Middle frontal gyrus (tissue), 1 donor: ENCODE data around the gene CCL18.
"Not testable (repeated sequence)": the region's sequence is repeated elsewhere in the genome, so short reads cannot be mapped to it uniquely, and the experiment has no call there.

Experiments used
- DNase-seq: peaks from one replicate; pipeline ENCODE4 v3.0.0-alpha.2; 2015; ENCODE audit warnings: low spot score; ENCODE audit errors: extremely low spot score

CCL18 gene, protein sequence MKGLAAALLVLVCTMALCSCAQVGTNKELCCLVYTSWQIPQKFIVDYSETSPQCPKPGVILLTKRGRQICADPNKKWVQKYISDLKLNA

GRCh38 chr17:36063786-36064541 is at the start of gene CCL18:
Gene CCL18 (plus strand): TSS chr17:36064272. CDS start chr17:36064343, 71 bp downstream.
- no peak for DNase-seq

DNA sequence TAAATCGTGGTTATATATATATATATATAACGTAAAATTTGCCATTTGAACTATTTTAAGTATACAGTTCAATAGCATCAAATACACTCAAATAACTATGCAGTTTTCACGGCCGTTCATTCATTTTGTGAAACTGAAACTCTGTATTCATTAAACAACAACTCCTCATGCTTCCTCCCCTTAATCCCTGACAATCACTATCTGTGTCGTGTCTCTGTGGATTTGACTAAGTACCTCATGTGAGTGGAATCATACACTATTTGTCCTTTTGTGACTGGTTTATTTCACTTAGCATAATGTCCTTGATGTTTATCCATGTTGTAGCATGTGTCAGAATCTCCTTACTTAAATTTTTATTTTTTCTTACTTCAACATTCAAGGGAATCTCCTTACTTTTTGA is 49.1 kb upstream of the CCL18 start:
- DNase-seq = no peak

GRCh38 chr17:36015895-36016294 is 48.2 kb upstream of the CCL18 start:
- not testable (repeated sequence) for DNase-seq

DNA sequence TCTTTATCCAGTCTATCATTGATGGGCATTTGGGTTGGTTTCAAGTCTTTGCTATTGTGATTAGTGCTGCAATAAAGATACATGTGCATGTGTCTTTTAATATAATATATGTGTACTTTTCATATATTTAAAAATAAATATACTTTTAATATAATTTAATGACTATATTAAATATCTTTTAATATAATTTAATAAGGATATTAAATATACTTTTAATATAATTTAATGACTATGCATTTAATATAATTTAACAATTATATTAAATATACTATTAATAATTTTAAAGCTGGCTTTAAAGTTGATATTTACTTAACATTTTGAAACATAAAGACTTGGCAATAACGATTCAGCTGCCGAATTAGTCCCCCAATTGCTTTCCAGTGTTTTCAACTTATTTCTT is 47.5 kb upstream of the CCL18 start:
- DNase-seq = no peak

GRCh38 chr17:36017799-36018198 is 46.3 kb upstream of the CCL18 start, which contains the start of gene CCL23:
Gene CCL23 (minus strand): TSS chr17:36017972. CDS start chr17:36017897, 75 bp downstream.
- no peak for DNase-seq

GRCh38 chr17:36019423-36019822 is 44.6 kb upstream of the CCL18 start:
- DNase-seq = no peak

- no peak for DNase-seq
These were observed 39.8 kb upstream of the CCL18 start for GRCh38 chr17:36024106-36024869.

- DNase-seq = no peak
These were observed 36.3 kb upstream of the CCL18 start for GRCh38 chr17:36027761-36028160.

GRCh38 chr17:36030956-36031355 is 33.1 kb upstream of the CCL18 start:
- DNase-seq = no peak

DNA sequence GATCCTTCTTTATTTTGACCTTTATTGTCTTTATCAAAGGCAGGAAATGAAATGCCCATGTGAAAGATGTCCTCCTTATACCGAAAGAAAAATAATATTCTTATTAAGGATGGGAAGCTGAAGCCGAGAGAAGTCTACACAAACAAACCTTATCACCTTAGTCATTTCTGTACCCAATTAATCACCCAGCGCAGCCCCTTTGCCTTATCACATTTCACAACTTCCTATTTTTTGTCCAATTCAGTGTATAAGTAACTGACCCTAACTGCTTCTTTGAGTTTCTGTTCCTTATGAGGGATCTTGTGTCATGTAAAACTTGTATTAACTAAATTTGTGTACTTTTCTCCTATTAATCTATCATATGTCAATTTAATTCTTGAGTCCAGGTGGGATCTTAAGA is 29.9 kb upstream of the CCL18 start:
- no peak for DNase-seq

DNA sequence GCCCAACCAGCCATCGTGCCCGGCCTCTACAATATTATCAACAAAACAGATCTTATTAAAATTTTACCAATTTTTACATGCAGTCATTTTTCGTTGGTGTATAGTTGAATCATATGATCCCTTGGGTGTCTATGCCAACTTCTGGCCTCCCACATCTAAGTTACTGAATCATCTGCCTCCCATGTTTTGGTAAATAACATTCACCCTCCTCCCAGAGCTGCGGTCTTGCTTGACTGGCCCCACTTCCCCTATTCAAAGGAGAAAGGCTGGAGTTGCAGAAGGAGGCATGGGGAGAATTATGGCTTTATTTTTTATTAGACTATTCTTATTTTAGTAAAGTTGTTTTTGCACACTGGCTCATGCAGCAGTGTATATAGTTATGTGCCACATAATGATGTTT is 27.8 kb upstream of the CCL18 start:
- DNase-seq = no peak

DNA sequence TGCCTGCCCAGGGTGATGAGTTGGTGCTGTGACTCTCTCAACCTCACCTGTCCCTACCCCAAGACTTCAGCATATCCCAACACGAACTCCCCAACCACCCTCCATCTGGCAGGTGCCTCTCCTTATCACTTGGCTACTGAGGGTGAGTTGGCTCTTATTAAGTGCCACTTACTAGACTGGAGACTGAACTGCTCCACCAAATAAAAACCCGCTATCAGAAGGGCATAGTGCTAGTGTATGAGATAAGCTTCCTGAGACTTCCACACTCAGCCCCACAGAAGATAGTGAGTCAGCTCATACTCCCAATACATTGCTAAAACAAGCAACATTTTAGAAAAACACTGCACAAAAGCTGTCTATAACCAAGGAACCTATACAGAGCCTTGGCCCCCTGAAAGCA is 16.0 kb upstream of the CCL18 start:
- no peak for DNase-seq

DNA sequence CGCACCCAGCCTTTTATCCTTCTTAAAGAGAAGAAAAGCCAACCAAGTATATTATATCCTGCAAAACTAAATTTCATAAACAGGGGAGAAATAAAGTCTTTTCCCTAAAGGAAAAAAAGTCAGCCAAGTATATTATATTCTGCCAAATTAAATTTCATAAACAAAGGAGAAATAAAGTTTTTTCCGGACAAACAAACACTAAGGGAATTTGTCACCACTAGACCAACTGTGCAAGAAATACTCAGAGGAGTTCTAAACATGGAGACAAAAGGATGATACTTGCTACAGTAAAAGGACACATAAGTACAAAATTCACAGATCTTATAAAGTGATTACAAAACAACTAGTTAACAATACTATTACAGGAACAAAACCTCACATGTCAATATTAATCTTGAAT is 14.4 kb upstream of the CCL18 start:
- no peak for DNase-seq

DNA sequence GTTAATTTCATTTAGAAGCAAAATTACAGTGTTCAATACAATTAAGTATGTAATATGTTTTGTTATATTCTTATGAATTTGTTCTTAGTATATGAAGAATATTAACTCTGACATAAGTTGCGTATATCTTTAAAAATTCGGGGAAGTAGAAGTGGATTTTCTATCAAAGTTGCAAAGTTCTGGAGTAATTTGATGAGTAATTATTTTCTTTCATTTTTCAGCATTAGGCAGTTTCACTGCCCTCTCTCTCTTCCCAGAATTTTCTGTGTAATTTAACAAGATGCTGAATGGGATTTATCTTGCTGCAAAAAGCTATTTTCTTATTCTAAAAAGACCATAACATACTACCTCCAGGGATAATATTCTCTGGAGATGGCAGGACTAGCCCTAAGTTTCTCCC is 8.9 kb upstream of the CCL18 start:
- DNase-seq = no peak

- no peak for DNase-seq
These were observed 8.1 kb upstream of the CCL18 start for GRCh38 chr17:36055921-36056520.

DNA sequence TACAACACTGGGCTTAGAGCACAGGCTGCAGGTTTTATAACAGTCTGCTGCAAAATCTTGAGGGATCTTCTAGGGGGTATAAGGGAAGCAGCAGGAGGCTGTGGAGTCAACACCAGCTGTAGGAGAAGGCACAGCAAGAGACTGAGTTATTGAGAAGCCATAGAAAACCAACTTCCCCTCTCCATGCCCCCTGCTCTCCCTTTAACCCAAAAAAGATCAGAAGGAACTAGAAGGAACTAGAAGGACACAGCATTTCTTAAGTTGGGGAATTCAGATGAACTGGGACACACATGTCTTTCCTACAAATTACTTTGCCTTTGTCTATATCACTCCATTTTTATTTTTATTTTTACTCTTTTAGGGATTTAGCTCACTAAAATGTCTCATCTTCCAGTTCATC is 6.2 kb upstream of the CCL18 start:
- DNase-seq = no peak

GRCh38 chr17:36059406-36059805 is 4.7 kb upstream of the CCL18 start:
- DNase-seq = no peak

- DNase-seq = no peak
These were observed 3.3 kb upstream of the CCL18 start for GRCh38 chr17:36060816-36061215.

GRCh38 chr17:36066365-36066985 is 2.4 kb downstream of the CCL18 start:
- DNase-seq = no peak

DNA sequence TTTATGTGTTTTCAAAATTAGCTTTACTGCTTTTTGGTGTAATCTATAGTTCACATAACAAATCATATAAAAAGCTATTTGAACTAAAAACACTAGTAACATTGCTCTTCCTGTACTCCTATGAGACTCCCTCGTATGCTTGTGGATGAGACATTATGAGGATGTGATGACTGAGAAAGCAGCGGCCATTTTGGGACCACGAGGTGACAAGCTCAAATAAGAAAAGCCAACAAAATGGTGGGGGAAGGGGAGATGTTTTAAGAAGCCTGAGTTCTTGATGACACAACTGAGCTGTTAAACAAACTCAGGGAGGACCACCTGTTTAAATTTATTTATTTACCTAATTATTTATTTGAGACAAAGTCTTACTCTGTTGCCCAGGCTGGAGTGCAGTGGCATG is 4.5 kb downstream of the CCL18 start:
- no peak for DNase-seq

GRCh38 chr17:36069136-36069535 is 5.1 kb downstream of the CCL18 start:
- no peak for DNase-seq

DNA sequence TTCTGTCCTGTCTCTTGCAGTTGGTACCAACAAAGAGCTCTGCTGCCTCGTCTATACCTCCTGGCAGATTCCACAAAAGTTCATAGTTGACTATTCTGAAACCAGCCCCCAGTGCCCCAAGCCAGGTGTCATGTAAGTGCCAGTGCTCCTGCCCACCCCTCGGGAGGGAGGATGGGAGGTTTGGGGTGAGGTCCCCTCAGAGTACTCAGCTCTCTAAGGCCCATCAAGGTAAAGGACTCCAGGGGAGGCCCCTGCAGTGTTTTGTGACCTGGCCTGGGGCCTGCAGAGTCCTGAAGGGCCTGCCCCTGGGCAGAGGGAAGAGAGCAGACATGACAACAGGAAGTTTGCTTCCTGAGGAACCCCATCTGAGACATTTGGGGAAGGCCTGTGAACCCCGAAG is 6.4 kb downstream of the CCL18 start:
- DNase-seq = no peak
